ENCODE results near the gene ATP9A.

DNA sequence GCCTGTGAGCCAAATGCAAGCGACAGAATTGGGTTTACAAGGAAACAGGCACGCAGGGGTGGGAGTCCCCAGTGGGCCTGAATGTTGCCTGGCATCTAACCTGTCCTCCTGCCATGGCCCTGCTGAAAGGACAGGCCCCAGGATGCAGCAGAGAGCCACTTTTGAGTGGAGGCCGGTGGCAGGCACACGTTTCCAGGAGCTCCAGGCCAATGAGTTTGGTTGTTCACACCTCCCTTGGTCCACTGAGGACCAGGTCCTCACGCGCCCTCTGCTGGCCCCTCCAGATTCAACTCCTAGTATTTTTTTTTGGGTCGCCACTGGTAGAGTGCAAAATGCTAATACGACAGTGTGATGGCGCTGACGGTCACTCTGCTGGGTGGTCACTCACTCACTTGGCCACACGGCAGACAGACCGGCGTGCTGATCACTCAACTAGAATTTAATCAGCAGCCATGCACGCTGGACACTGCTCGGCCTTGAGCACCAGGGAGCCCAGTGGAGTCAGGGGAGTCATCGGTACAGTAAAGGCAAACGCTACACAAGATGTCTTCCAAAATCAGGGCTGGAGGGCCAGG is 143.9 kb downstream of the ATP9A start:
- TF ChIP-seq, protein P1, sequence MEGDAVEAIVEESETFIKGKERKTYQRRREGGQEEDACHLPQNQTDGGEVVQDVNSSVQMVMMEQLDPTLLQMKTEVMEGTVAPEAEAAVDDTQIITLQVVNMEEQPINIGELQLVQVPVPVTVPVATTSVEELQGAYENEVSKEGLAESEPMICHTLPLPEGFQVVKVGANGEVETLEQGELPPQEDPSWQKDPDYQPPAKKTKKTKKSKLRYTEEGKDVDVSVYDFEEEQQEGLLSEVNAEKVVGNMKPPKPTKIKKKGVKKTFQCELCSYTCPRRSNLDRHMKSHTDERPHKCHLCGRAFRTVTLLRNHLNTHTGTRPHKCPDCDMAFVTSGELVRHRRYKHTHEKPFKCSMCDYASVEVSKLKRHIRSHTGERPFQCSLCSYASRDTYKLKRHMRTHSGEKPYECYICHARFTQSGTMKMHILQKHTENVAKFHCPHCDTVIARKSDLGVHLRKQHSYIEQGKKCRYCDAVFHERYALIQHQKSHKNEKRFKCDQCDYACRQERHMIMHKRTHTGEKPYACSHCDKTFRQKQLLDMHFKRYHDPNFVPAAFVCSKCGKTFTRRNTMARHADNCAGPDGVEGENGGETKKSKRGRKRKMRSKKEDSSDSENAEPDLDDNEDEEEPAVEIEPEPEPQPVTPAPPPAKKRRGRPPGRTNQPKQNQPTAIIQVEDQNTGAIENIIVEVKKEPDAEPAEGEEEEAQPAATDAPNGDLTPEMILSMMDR (IDR thresholded peaks at IDR 0.05; ENCODE audit: low read depth, low read length, missing input control) = peak; percentile 49
- no peak for TF ChIP-seq SP1 (IDR thresholded peaks at IDR 0.05)
- TF ChIP-seq, protein P2, sequence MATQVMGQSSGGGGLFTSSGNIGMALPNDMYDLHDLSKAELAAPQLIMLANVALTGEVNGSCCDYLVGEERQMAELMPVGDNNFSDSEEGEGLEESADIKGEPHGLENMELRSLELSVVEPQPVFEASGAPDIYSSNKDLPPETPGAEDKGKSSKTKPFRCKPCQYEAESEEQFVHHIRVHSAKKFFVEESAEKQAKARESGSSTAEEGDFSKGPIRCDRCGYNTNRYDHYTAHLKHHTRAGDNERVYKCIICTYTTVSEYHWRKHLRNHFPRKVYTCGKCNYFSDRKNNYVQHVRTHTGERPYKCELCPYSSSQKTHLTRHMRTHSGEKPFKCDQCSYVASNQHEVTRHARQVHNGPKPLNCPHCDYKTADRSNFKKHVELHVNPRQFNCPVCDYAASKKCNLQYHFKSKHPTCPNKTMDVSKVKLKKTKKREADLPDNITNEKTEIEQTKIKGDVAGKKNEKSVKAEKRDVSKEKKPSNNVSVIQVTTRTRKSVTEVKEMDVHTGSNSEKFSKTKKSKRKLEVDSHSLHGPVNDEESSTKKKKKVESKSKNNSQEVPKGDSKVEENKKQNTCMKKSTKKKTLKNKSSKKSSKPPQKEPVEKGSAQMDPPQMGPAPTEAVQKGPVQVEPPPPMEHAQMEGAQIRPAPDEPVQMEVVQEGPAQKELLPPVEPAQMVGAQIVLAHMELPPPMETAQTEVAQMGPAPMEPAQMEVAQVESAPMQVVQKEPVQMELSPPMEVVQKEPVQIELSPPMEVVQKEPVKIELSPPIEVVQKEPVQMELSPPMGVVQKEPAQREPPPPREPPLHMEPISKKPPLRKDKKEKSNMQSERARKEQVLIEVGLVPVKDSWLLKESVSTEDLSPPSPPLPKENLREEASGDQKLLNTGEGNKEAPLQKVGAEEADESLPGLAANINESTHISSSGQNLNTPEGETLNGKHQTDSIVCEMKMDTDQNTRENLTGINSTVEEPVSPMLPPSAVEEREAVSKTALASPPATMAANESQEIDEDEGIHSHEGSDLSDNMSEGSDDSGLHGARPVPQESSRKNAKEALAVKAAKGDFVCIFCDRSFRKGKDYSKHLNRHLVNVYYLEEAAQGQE (IDR thresholded peaks at IDR 0.05) = no peak
- no peak for TF ChIP-seq EGR1 (IDR thresholded peaks at IDR 0.05; ENCODE audit: low read depth in 2 of 2)

Data from liver (tissue), 3 donors.